HG03432 (cell line): ENCODE measurements around the gene BSPH1.
"Not testable (repeated sequence)": the region's sequence is repeated elsewhere in the genome, so short reads cannot be mapped to it uniquely, and the experiment has no call there.

ENCODE experiments used
- ATAC-seq: cut with Tn5 transposase; IDR thresholded peaks from one replicate; pipeline ENCODE4 v1.9.1; 2021; ENCODE audit warnings: mild to moderate bottlenecking, moderate library complexity; ENCODE audit not compliant: unreplicated experiment

Gene BSPH1

GRCh38 chr19:47992070-47992469 lies at the start of gene BSPH1:
BSPH1 (minus strand) TSS chr19:47992170; CDS start chr19:47992081, 89 bp downstream.
- no peak for ATAC-seq

- ATAC-seq = no peak
These were observed 44.8 kb upstream of the BSPH1 start for GRCh38 chr19:48036765-48037164.

- no peak for ATAC-seq
These were observed 41.6 kb upstream of the BSPH1 start for GRCh38 chr19:48033604-48034003.

GRCh38 chr19:48030073-48030472 lies 38.1 kb upstream of the BSPH1 start:
- ATAC-seq = no peak

- no peak for ATAC-seq
These were observed 37.5 kb upstream of the BSPH1 start for GRCh38 chr19:48029431-48029830.

- no peak for ATAC-seq
These were observed 33.5 kb upstream of the BSPH1 start for GRCh38 chr19:48025480-48025879.

GRCh38 chr19:48023518-48023917 lies 31.5 kb upstream of the BSPH1 start:
- no peak for ATAC-seq

GRCh38 chr19:48023011-48023410 lies 31.0 kb upstream of the BSPH1 start:
- ATAC-seq = no peak

- ATAC-seq = no peak
These were observed 28.7 kb upstream of the BSPH1 start for GRCh38 chr19:48020686-48021085.

GRCh38 chr19:48010932-48011758 lies 19.2 kb upstream of the BSPH1 start:
- ATAC-seq = no peak

- ATAC-seq = no peak
These were observed 14.8 kb upstream of the BSPH1 start for GRCh38 chr19:48006762-48007161.

GRCh38 chr19:48004236-48004635 lies 12.3 kb upstream of the BSPH1 start:
- ATAC-seq = no peak

GRCh38 chr19:48000846-48001245 lies 8.9 kb upstream of the BSPH1 start:
- no peak for ATAC-seq

- no peak for ATAC-seq
These were observed 6.8 kb upstream of the BSPH1 start for GRCh38 chr19:47998800-47999199.

GRCh38 chr19:47996230-47996727 lies 4.3 kb upstream of the BSPH1 start:
- no peak for ATAC-seq

- ATAC-seq = no peak
These were observed 2.3 kb upstream of the BSPH1 start, which contains the start of gene ELSPBP1 for GRCh38 chr19:47994209-47994802. ELSPBP1 (plus strand) TSS chr19:47994632; CDS start chr19:48008668, 14,036 bp downstream.

- ATAC-seq = no peak
These were observed 670 bp downstream of the BSPH1 start for GRCh38 chr19:47991191-47991808.

- ATAC-seq = no peak
These were observed 18.4 kb downstream of the BSPH1 start for GRCh38 chr19:47973529-47973928.

GRCh38 chr19:47955936-47956335 lies 36.0 kb downstream of the BSPH1 start:
- not testable (repeated sequence) for ATAC-seq

GRCh38 chr19:47952132-47952531 lies 39.8 kb downstream of the BSPH1 start:
- not testable (repeated sequence) for ATAC-seq

- ATAC-seq = not testable (repeated sequence)
These were observed 42.0 kb downstream of the BSPH1 start for GRCh38 chr19:47949852-47950521.
